ENCODE measurements around the gene MBNL1. TPM values are rescaled to one million over a fixed set of nuclear protein-coding genes. Genes with fewer than 3 reads are reported as not detected.

MBNL1 gene
- polyA plus RNA-seq, 1 donor (not counting 4 experiments of a cell fraction or from before 2014, with no cell fraction given) = 58.3 TPM

DNA sequence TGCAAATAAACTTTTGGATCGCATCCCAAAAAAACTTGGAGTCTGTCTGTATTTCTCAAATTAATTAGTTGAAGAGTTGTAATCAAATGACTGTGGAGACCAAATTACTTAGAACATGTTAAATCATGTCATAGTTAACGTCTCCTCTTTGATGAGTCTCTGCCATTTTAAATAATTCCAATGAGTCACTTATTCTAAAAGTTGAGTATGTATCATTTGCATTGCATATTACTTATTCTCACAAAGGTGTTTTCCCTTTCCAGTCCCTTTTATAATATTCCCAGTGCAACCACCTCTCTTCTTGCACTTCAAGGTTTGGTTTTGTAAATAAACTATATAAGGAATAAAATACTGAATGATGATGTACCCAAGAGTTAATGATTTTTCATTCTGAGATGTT is 36.0 kb upstream of the MBNL1 start:
- Histone ChIP-seq H3K27ac (ENCODE audit: control insufficient read depth, insufficient read depth, low read length) (no peak overlapping the region), H4K20me1 (ENCODE audit: control insufficient read depth, extremely low read depth, insufficient read depth, low read length) (no peaks in the 10 kb centered on the region), H2AFZ (ENCODE audit: control insufficient read depth, low read length) (no peak overlapping the region), H3K36me3 (ENCODE audit: control insufficient read depth in 2 of 2, extremely low read depth in 1 of 2, insufficient read depth in 2 of 2, low read length in 2 of 2) (no peaks in the 10 kb centered on the region), H3K4me3 (ENCODE audit: control insufficient read depth in 2 of 3, extremely low read depth in 1 of 3, insufficient read depth in 2 of 3, low read depth in 1 of 3, low read length in 3 of 3) (no peak overlapping the region), H3K9ac (ENCODE audit: control insufficient read depth, extremely low read depth, insufficient read depth, low read length) (no peak overlapping the region), H3K27me3 (ENCODE audit: control insufficient read depth, extremely low read depth, insufficient read depth, low read length) (no peaks in the 10 kb centered on the region), H3K4me2 (ENCODE audit: control insufficient read depth, extremely low read depth, insufficient read depth, low read depth, low read length) (peak overlapping the region; percentile 25), H3K9me3 (ENCODE audit: control insufficient read depth, low read depth, low read length) (no peaks in the 10 kb centered on the region), H3K79me2 (ENCODE audit: control insufficient read depth, insufficient read depth, low read length) (no peaks in the 10 kb centered on the region), H3K4me1 (ENCODE audit: control insufficient read depth, extremely low read depth, insufficient read depth, low read length) (peaks cover 24% of the 10 kb centered on the region), H3K9me1 (ENCODE audit: control insufficient read depth, extremely low read depth, insufficient read depth, low read length) (no peaks in the 10 kb centered on the region)
- FAIRE-seq (no peak), DNase-seq (ENCODE audit: low read depth, low spot score) (no peak)
- no peak for TF ChIP-seq EZH2 (IDR thresholded peaks at IDR 0.05; ENCODE audit: low read length)
- dilution Hi-C loops (cut with MboI; ENCODE audit: extremely low pct_ligation_motif_present, low sequenced_read_pairs) = no loop called here

GRCh38 chr3:152234657-152235375 is 33.9 kb upstream of the MBNL1 start:
- TF ChIP-seq EZH2 (IDR thresholded peaks at IDR 0.05; ENCODE audit: low read length) = no peak
- no peak for TF ChIP-seq CTCF (optimal IDR thresholded peaks at IDR 0.05 in 1 of 3, IDR thresholded peaks at IDR 0.05 in 1 of 3, conservative IDR thresholded peaks at IDR 0.05 in 1 of 3; ENCODE audit: extremely low read depth in 1 of 3, insufficient read depth in 2 of 3, low read length in 3 of 3)
- Histone ChIP-seq H3K79me2 (ENCODE audit: control insufficient read depth, insufficient read depth, low read length) (no peaks in the 10 kb centered on the region), H2AFZ (ENCODE audit: control insufficient read depth, low read length) (peak overlapping the region; percentile 4), H3K9me3 (ENCODE audit: control insufficient read depth, low read depth, low read length) (no peaks in the 10 kb centered on the region), H3K27me3 (ENCODE audit: control insufficient read depth, extremely low read depth, insufficient read depth, low read length) (no peaks in the 10 kb centered on the region), H3K9me1 (ENCODE audit: control insufficient read depth, extremely low read depth, insufficient read depth, low read length) (no peaks in the 10 kb centered on the region), H3K4me3 (ENCODE audit: control insufficient read depth in 2 of 3, extremely low read depth in 1 of 3, insufficient read depth in 2 of 3, low read depth in 1 of 3, low read length in 3 of 3) (no peak overlapping the region), H3K36me3 (ENCODE audit: control insufficient read depth in 2 of 2, extremely low read depth in 1 of 2, insufficient read depth in 2 of 2, low read length in 2 of 2) (no peaks in the 10 kb centered on the region), H3K4me1 (ENCODE audit: control insufficient read depth, extremely low read depth, insufficient read depth, low read length) (peaks cover 24% of the 10 kb centered on the region), H4K20me1 (ENCODE audit: control insufficient read depth, extremely low read depth, insufficient read depth, low read length) (no peaks in the 10 kb centered on the region), H3K4me2 (ENCODE audit: control insufficient read depth, extremely low read depth, insufficient read depth, low read depth, low read length) (peak overlapping the region; percentile 2), H3K27ac (ENCODE audit: control insufficient read depth, insufficient read depth, low read length) (peak overlapping the region; percentile 1), H3K9ac (ENCODE audit: control insufficient read depth, extremely low read depth, insufficient read depth, low read length) (no peak overlapping the region)
- dilution Hi-C loops (cut with MboI; ENCODE audit: extremely low pct_ligation_motif_present, low sequenced_read_pairs) = no loop called here
- DNase-seq (ENCODE audit: low read depth, low spot score) (no peak), FAIRE-seq (no peak)
